HG03280 (cell line): ENCODE data around the gene ADAM15.

Experiments used
- ATAC-seq: cut with Tn5 transposase; IDR thresholded peaks from one replicate; pipeline ENCODE4 v1.9.1; 2021; ENCODE audit warnings: mild to moderate bottlenecking, moderate library complexity; ENCODE audit not compliant: unreplicated experiment

ADAM15 gene

GRCh38 chr1:155083865-155084721 lies 33.0 kb downstream of the ADAM15 start:
- ATAC-seq, result peak; percentile 2

- peak; percentile 77 for ATAC-seq
Observed at GRCh38 chr1:155084722-155085503, 33.8 kb downstream of the ADAM15 start.

- ATAC-seq, result no peak
Observed at GRCh38 chr1:155085504-155086127, 34.5 kb downstream of the ADAM15 start.

GRCh38 chr1:155086128-155086741 lies 35.1 kb downstream of the ADAM15 start:
- ATAC-seq, result no peak

- no peak for ATAC-seq
Observed at GRCh38 chr1:155086856-155087535, 35.9 kb downstream of the ADAM15 start.

- no peak for ATAC-seq
Observed at GRCh38 chr1:155091071-155092051, 40.2 kb downstream of the ADAM15 start.

- no peak for ATAC-seq
Observed at GRCh38 chr1:155092131-155092530, 41.0 kb downstream of the ADAM15 start.

- no peak for ATAC-seq
Observed at GRCh38 chr1:155092641-155093040, 41.5 kb downstream of the ADAM15 start.

- ATAC-seq, result no peak
Observed at GRCh38 chr1:155093911-155094621, 43.0 kb downstream of the ADAM15 start.

- ATAC-seq, result no peak
Observed at GRCh38 chr1:155094622-155094948, 43.5 kb downstream of the ADAM15 start.

- no peak for ATAC-seq
Observed at GRCh38 chr1:155099331-155099730, 48.2 kb downstream of the ADAM15 start.

- ATAC-seq, result no peak
Observed at GRCh38 chr1:155103325-155103724, 52.2 kb downstream of the ADAM15 start.

- ATAC-seq, result no peak
Observed at GRCh38 chr1:155104605-155105534, 53.8 kb downstream of the ADAM15 start.

- no peak for ATAC-seq
Observed at GRCh38 chr1:155105604-155106011, 54.5 kb downstream of the ADAM15 start.

- ATAC-seq, result no peak
Observed at GRCh38 chr1:155106862-155107261, 55.7 kb downstream of the ADAM15 start.

- ATAC-seq, result no peak
Observed at GRCh38 chr1:155107309-155108264, 56.5 kb downstream of the ADAM15 start.

- no peak for ATAC-seq
Observed at GRCh38 chr1:155108296-155108695, 57.2 kb downstream of the ADAM15 start.
